Omental fat pad (tissue), 4 donors: ENCODE results near the gene CTNND2. TPM values are rescaled to one million over a fixed set of nuclear protein-coding genes. Genes with fewer than 3 reads are reported as not detected.
"Not testable (repeated sequence)": the region's sequence is repeated elsewhere in the genome, so short reads cannot be mapped to it uniquely, and the experiment has no call there.

Source experiments
- ATAC-seq: fragments of 150-250 bp; one replicate; pipeline ENCODE4 v1.9.1; 2016; ENCODE audit warnings: mild to moderate bottlenecking, moderate library complexity; ENCODE audit not compliant: low FRiP score
- DNase-seq: peaks from one replicate; pipeline ENCODE4 v3.0.0-alpha.2; 2019; ENCODE audit warnings: low spot score
- total RNA-seq, 4 donors: library from RNA; depleted of rRNA; stranded (reverse); fragments of >200 nt; gene quantifications; one replicate each; pipeline ENCODE4 v1.1.0, GENCODE V29; 2016
- TF ChIP-seq, protein P1 (sequence below), 3 donors: fragments of 450-650 bp; IDR thresholded peaks; one replicate each; pipeline ENCODE4 v1.5.1; 2016 to 2017; ENCODE audit warnings: antibody characterized with exemption in 3 of 3, mild to moderate bottlenecking in 3 of 3, moderate library complexity in 2 of 3

The CTNND2 gene
- total RNA-seq, 4 donors from 2014 or later: 0.16 to 1.3 (median 0.64) TPM

DNA sequence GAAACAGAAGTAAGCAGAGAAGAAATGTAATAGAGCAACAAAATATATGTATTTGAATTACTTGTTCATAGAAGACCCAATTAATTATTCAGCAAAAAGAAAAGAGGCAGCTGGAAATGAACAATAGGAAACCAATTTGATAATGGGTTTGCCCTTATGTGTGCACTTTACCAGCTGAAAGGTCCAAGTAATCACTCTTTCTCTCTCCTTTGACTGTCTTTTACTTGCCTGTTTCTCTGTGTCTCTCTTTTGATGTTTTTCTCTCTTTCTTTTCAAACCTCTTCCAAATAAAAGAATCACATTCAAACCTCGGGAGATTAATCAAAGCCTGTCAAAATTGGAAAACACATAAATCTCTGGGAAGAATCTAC lies 51.5 kb downstream of the CTNND2 start:
- ATAC-seq: no peak
- no peak for DNase-seq
- TF ChIP-seq, protein P1, sequence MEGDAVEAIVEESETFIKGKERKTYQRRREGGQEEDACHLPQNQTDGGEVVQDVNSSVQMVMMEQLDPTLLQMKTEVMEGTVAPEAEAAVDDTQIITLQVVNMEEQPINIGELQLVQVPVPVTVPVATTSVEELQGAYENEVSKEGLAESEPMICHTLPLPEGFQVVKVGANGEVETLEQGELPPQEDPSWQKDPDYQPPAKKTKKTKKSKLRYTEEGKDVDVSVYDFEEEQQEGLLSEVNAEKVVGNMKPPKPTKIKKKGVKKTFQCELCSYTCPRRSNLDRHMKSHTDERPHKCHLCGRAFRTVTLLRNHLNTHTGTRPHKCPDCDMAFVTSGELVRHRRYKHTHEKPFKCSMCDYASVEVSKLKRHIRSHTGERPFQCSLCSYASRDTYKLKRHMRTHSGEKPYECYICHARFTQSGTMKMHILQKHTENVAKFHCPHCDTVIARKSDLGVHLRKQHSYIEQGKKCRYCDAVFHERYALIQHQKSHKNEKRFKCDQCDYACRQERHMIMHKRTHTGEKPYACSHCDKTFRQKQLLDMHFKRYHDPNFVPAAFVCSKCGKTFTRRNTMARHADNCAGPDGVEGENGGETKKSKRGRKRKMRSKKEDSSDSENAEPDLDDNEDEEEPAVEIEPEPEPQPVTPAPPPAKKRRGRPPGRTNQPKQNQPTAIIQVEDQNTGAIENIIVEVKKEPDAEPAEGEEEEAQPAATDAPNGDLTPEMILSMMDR (IDR thresholded peaks at IDR 0.05): no peak

DNA sequence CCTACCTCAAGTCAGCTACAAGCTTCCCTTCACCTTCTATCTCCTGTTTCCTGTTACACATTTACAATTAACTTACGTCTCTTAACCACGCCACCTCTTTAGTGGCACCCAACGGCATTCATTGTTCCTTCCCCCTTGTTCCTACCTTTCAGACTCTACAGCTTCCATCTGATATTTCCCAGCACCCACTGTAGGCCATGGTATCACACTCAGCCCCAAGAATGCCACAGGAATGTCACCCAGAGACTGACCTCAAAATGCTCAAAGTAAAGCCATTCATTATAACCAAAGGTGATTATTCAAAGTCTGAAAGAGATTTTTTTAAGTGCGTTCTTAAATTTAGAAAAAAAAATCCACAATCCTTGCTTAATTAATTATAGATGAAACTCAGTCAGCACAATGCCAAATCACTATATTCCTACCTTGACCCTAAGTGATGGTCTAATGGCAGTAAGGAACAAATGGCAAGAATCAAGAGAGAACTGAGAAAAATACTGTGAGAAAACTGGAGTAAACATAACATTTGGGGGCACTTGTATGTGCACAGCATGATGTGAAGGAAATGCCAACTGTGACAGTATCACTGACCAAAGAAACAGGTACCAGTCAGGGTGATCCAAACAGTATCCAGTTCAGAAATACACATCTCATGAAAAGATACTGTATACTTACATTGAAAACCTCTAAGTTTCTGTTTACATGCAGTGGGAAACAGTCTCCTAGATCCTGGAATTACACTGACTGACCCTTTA lies 52.1 kb downstream of the CTNND2 start:
- DNase-seq (no peak), ATAC-seq (no peak)
- TF ChIP-seq, protein P1 (IDR thresholded peaks at IDR 0.05): no peak

DNA sequence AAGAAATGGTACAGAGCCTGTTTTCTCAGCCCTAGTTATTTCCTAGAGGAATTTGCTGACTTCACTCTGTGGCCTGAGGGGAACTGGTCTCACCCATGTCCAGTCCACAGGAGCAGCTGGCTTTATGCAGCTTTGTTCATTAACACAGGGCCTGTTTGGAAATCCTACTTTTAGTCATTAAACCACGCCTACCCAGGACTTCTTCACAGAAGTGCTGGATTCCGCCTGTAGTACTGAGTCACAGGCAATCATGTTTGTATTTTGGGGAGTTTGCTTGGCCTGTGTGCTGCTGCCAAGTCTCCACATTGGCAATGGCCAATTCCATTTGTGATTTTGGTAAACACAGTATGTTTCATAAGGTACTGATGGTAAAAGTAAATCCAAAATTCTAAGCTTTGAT lies 52.8 kb downstream of the CTNND2 start:
- TF ChIP-seq, protein P1 (IDR thresholded peaks at IDR 0.05): no peak
- ATAC-seq (no peak), DNase-seq (no peak)

DNA sequence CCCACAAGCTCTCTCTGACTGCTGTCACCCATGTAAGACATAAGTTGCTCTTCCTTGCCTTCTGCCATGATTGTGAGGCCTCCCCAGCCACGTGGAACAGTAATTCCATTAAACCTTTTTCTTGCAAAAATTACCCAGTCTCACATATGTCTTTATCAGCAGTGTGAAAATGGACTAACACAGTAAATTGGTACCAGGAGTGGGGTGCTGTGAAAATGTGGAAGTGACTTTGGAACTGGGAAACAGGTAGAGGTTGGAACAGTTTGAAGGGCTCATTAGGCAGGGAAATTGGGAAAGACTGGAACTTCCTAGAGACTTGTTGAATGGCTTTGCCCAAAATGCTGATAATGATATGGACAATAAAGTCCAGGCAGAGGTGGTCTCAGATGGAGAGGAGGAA lies 75.7 kb downstream of the CTNND2 start:
- ATAC-seq, DNase-seq: not testable (repeated sequence)

DNA sequence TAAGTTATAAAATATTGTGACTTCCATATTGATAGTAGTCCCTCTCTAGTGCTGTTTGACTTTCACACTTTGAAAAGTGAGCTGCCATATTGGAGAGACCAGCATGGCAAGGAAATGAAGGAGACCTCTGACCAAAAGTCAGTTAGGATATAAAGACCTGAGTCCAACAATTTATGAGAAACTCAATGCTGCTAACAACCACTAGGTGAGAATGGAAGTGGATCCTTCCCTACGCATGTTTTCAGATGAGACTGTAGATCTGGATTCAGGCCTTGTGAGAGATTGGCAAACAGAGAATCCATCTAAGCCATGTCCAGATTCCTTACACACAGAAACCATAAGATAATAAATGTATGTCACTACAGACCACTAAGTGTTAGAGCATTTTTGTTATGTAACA lies 81.6 kb downstream of the CTNND2 start:
- ATAC-seq: no peak
- TF ChIP-seq, protein P1 (IDR thresholded peaks at IDR 0.05): no peak
- no peak for DNase-seq

DNA sequence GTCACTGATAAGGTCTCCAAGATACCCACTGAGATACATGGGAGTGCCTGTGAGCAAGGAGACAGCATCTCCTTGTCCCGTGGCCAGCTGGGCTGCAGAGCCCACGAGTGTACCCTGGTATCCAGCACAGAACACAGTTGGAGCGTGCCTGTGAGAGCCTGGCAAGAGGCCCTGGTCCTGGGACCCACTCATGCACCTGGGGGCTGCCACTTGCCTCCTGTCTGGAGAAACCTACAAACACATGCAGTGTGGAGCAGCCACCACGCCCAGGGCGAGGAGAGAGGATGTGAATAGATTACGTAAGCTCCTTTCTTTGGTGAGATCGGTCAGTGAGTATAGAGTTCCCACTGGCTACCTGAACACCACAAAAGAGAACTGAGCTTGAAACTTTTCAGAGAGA lies 88.3 kb downstream of the CTNND2 start:
- ATAC-seq (no peak), DNase-seq (no peak)
- TF ChIP-seq, protein P1 (IDR thresholded peaks at IDR 0.05): no peak

DNA sequence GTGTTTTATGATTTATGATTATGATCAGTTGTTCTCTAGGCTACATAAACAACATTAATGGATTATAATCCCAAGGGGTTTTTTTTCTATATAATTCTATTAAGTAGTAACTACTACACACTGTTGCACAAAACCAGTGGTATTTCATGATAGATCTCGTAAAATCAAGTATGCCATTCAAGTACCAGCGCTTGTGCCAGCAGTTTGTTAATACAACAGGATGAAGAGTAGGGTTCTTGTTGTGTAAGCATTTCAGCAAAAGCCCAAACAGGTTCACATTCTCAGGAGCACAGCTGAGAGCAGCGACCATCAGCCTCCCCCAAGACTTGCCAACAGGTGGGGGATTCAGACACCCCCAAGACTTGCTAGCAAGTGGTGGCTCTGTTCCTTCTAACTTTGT lies 88.8 kb downstream of the CTNND2 start:
- no peak for ATAC-seq
- TF ChIP-seq, protein P1 (IDR thresholded peaks at IDR 0.05): no peak

More for the DNA sequence above, 88.8 kb downstream of the CTNND2 start:
- DNase-seq: no peak
